Measurements from ENCODE around the gene TGFB3.
A peak's percentile ranks its signal among the peaks of the same experiment; 100 is the strongest.

The TGFB3 gene

GRCh38 chr14:76007379-76007778, 25.6 kb upstream of the TGFB3 start:
- no peak overlapping the region for H2AFZ ChIP-seq (ENCODE audit: low read length, unreplicated experiment)

DNA sequence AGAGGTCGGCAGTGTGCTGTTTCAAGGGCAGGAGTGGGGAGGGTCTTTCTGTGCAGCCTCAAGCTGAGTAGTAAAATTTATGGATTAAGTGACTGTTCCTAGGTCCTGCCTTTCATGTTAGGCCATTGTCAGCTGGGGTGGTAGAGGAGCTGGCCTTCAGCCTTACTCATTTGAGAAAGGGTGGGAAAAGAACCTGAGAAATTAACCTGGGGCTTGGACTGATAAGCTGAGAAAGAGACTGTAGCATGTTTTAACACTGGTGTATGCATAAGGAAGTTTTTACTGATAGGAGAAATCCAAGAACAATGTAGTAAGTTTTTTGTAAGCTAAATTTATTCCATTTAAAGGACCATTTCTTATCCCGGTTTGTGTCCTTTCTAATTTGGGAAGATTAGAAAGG, 24.5 kb upstream of the TGFB3 start:
- no peaks in the 10 kb centered on the region for H3K27me3 ChIP-seq (ENCODE audit: insufficient read depth, low read length)
- H3K27ac ChIP-seq (ENCODE audit: low read depth, low read length): no peak overlapping the region
- peaks cover 6% of the 10 kb centered on the region for H3K4me1 ChIP-seq (ENCODE audit: control insufficient read depth, insufficient read depth, low read length, unreplicated experiment)
- no peaks in the 10 kb centered on the region for H3K79me2 ChIP-seq (ENCODE audit: control insufficient read depth, insufficient read depth, low read length, unreplicated experiment)
- no peak overlapping the region for H3K4me3 ChIP-seq (ENCODE audit: low read depth, low read length)
- no peak overlapping the region for H2AFZ ChIP-seq (ENCODE audit: low read length, unreplicated experiment)
- peaks cover 22% of the 10 kb centered on the region for H3K36me3 ChIP-seq (ENCODE audit: insufficient read depth, low read length)

More at GRCh38 chr14:76007379-76007778, 25.6 kb upstream of the TGFB3 start:
- Histone ChIP-seq H3K79me2 (ENCODE audit: control insufficient read depth, insufficient read depth, low read length, unreplicated experiment) (no peaks in the 10 kb centered on the region), H3K36me3 (ENCODE audit: insufficient read depth, low read length) (peaks cover 17% of the 10 kb centered on the region), H3K27ac (ENCODE audit: low read depth, low read length) (no peak overlapping the region), H3K4me1 (ENCODE audit: control insufficient read depth, insufficient read depth, low read length, unreplicated experiment) (peaks cover 6% of the 10 kb centered on the region), H3K4me3 (ENCODE audit: low read depth, low read length) (no peak overlapping the region), H3K27me3 (ENCODE audit: insufficient read depth, low read length) (no peaks in the 10 kb centered on the region)

DNA sequence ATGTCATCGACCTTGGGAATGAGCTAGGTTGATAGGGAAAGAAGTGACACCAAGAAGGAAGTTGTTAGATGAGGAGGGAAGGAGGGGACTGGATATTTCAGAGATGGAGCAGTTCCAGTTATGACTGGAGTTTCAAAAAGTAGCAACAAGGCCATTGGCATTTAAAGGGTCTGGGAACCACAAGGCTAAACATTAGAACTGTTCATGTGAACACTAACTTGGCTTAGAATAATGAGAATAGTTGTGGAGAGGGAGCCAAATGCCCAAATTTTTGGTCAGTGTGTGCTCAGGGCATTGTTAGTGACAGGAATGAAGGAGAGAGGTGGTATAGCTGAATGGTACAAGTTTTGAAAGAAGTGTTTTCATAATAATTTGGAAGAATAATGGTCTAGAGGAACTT, 20.6 kb upstream of the TGFB3 start:
- no peaks in the 10 kb centered on the region for H3K4me1 ChIP-seq (ENCODE audit: control insufficient read depth, insufficient read depth, low read length, unreplicated experiment)
- H3K27ac ChIP-seq (ENCODE audit: low read depth, low read length): no peak overlapping the region

GRCh38 chr14:75999511-76000190, 17.9 kb upstream of the TGFB3 start:
- Histone ChIP-seq H3K79me2 (ENCODE audit: control insufficient read depth, insufficient read depth, low read length, unreplicated experiment) (no peaks in the 10 kb centered on the region), H3K36me3 (ENCODE audit: insufficient read depth, low read length) (peaks cover 39% of the 10 kb centered on the region), H3K27ac (ENCODE audit: low read depth, low read length) (no peak overlapping the region), H3K4me3 (ENCODE audit: low read depth, low read length) (no peak overlapping the region), H2AFZ (ENCODE audit: low read length, unreplicated experiment) (no peak overlapping the region), H3K27me3 (ENCODE audit: insufficient read depth, low read length) (no peaks in the 10 kb centered on the region), H3K4me1 (ENCODE audit: control insufficient read depth, insufficient read depth, low read length, unreplicated experiment) (peaks cover 13% of the 10 kb centered on the region)

More for the DNA sequence above, 20.6 kb upstream of the TGFB3 start:
- H3K36me3 ChIP-seq (ENCODE audit: insufficient read depth, low read length): peaks cover 43% of the 10 kb centered on the region
- no peak overlapping the region for H3K4me3 ChIP-seq (ENCODE audit: low read depth, low read length)
- H2AFZ ChIP-seq (ENCODE audit: low read length, unreplicated experiment): no peak overlapping the region
- H3K79me2 ChIP-seq (ENCODE audit: control insufficient read depth, insufficient read depth, low read length, unreplicated experiment): no peaks in the 10 kb centered on the region
- no peaks in the 10 kb centered on the region for H3K27me3 ChIP-seq (ENCODE audit: insufficient read depth, low read length)

GRCh38 chr14:75996488-75996887, 14.7 kb upstream of the TGFB3 start:
- peaks cover 13% of the 10 kb centered on the region for H3K4me1 ChIP-seq (ENCODE audit: control insufficient read depth, insufficient read depth, low read length, unreplicated experiment)
- no peak overlapping the region for H3K4me3 ChIP-seq (ENCODE audit: low read depth, low read length)
- no peaks in the 10 kb centered on the region for H3K27me3 ChIP-seq (ENCODE audit: insufficient read depth, low read length)
- H3K36me3 ChIP-seq (ENCODE audit: insufficient read depth, low read length): peaks cover 29% of the 10 kb centered on the region; the same call in 1 of the 2 replicates
- H3K27ac ChIP-seq (ENCODE audit: low read depth, low read length): no peak overlapping the region
- no peak overlapping the region for H2AFZ ChIP-seq (ENCODE audit: low read length, unreplicated experiment)
- H3K79me2 ChIP-seq (ENCODE audit: control insufficient read depth, insufficient read depth, low read length, unreplicated experiment): no peaks in the 10 kb centered on the region

GRCh38 chr14:75995372-75996041, 13.7 kb upstream of the TGFB3 start:
- peaks cover 19% of the 10 kb centered on the region; the same call in 1 of the 2 replicates for H3K36me3 ChIP-seq (ENCODE audit: insufficient read depth, low read length)

DNA sequence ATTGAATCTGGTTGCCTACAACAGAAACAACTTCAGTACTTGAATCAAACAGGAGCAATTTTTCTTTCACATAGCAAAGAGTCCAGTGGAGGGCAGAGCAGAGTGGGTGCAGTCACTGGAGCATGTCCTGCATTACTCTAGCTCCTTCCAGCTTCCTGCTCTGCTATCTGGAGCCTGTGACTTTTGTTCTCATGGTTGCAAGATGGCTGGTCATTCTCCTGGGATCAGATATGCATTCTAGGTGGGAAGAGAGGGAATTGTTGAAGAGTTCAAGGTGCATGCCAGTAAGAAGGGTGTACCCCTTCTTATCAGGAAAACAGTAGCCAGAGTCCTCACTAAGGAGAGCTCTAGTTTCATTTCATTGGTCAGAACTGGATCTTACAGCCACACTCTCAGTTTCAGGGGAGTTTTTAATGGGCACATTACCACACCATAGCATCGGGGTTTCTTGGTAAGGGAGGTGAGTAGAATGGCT, 11.8 kb upstream of the TGFB3 start:
- Histone ChIP-seq H3K4me3 (ENCODE audit: low read depth, low read length) (no peak overlapping the region), H3K36me3 (ENCODE audit: insufficient read depth, low read length) (peaks cover 13% of the 10 kb centered on the region; the same call in 1 of the 2 replicates), H3K27ac (ENCODE audit: low read depth, low read length) (no peak overlapping the region)

More at GRCh38 chr14:75995372-75996041, 13.7 kb upstream of the TGFB3 start:
- no peak overlapping the region for H3K27ac ChIP-seq (ENCODE audit: low read depth, low read length)
- no peaks in the 10 kb centered on the region for H3K79me2 ChIP-seq (ENCODE audit: control insufficient read depth, insufficient read depth, low read length, unreplicated experiment)
- no peaks in the 10 kb centered on the region for H3K27me3 ChIP-seq (ENCODE audit: insufficient read depth, low read length)
- no peak overlapping the region for H2AFZ ChIP-seq (ENCODE audit: low read length, unreplicated experiment)
- peaks cover 13% of the 10 kb centered on the region for H3K4me1 ChIP-seq (ENCODE audit: control insufficient read depth, insufficient read depth, low read length, unreplicated experiment)
- peak overlapping the region; percentile 34 for H3K4me3 ChIP-seq (ENCODE audit: low read depth, low read length)

DNA sequence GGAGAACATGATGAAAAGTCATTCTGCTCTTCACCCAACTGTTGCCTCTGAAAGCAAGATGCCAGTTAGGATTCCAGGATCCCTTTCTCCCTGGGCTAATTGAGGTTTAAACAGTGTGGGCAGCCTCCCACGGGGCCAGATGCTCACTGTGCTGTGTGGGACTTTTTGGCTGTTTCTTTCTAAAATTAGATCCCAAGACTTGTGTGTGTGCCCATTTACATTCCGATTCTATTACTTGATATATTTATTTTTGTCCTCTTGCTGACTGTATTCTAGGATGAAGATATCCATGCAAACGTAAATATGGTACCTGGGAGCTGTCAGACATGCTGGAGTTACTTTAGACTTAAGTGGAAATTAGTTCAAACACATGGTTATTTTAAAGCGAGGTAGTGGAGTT, 10.0 kb upstream of the TGFB3 start:
- Histone ChIP-seq H3K79me2 (ENCODE audit: control insufficient read depth, insufficient read depth, low read length, unreplicated experiment) (peaks cover under 1% of the 10 kb centered on the region), H3K36me3 (ENCODE audit: insufficient read depth, low read length) (peaks cover 6% of the 10 kb centered on the region; the same call in 1 of the 2 replicates), H2AFZ (ENCODE audit: low read length, unreplicated experiment) (no peak overlapping the region), H3K27ac (ENCODE audit: low read depth, low read length) (no peak overlapping the region), H3K4me1 (ENCODE audit: control insufficient read depth, insufficient read depth, low read length, unreplicated experiment) (peaks cover 31% of the 10 kb centered on the region), H3K27me3 (ENCODE audit: insufficient read depth, low read length) (no peaks in the 10 kb centered on the region), H3K4me3 (ENCODE audit: low read depth, low read length) (no peak overlapping the region)

More for the DNA sequence above, 11.8 kb upstream of the TGFB3 start:
- no peak overlapping the region for H2AFZ ChIP-seq (ENCODE audit: low read length, unreplicated experiment)
- H3K4me1 ChIP-seq (ENCODE audit: control insufficient read depth, insufficient read depth, low read length, unreplicated experiment): peaks cover 25% of the 10 kb centered on the region
- H3K27me3 ChIP-seq (ENCODE audit: insufficient read depth, low read length): no peaks in the 10 kb centered on the region
- no peaks in the 10 kb centered on the region for H3K79me2 ChIP-seq (ENCODE audit: control insufficient read depth, insufficient read depth, low read length, unreplicated experiment)

- Histone ChIP-seq H3K4me1 (ENCODE audit: control insufficient read depth, insufficient read depth, low read length, unreplicated experiment) (peaks cover 27% of the 10 kb centered on the region), H3K79me2 (ENCODE audit: control insufficient read depth, insufficient read depth, low read length, unreplicated experiment) (peaks cover 9% of the 10 kb centered on the region), H3K27me3 (ENCODE audit: insufficient read depth, low read length) (no peaks in the 10 kb centered on the region), H2AFZ (ENCODE audit: low read length, unreplicated experiment) (no peak overlapping the region), H3K27ac (ENCODE audit: low read depth, low read length) (no peak overlapping the region), H3K4me3 (ENCODE audit: low read depth, low read length) (no peak overlapping the region), H3K36me3 (ENCODE audit: insufficient read depth, low read length) (no peaks in the 10 kb centered on the region)
Observed at GRCh38 chr14:75990297-75990696, 8.5 kb upstream of the TGFB3 start.

DNA sequence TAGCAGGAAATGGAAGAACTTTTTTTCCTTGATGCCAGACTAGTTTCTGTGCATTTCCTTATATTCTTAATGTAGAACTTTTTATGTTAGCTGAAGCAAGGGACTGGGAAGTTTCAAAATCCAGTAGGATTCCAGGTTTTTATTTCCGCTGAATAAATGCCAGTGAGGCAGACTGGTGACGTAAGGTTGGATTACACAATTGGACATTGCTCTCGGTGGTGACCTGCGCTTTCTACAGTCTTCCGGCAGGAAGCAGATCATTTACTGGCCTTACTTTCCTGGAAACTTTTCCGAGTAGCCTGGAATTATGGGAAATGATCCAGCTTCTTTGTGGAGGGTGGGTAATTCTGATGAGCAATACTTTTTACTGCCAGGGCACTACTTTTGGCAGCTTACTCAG, 7.3 kb upstream of the TGFB3 start:
- H3K36me3 ChIP-seq (ENCODE audit: insufficient read depth, low read length): no peaks in the 10 kb centered on the region
- H3K27ac ChIP-seq (ENCODE audit: low read depth, low read length): peak overlapping the region; percentile 64
- no peak overlapping the region for H2AFZ ChIP-seq (ENCODE audit: low read length, unreplicated experiment)
- no peak overlapping the region for H3K4me3 ChIP-seq (ENCODE audit: low read depth, low read length)
- H3K27me3 ChIP-seq (ENCODE audit: insufficient read depth, low read length): no peaks in the 10 kb centered on the region
- H3K79me2 ChIP-seq (ENCODE audit: control insufficient read depth, insufficient read depth, low read length, unreplicated experiment): peaks cover 9% of the 10 kb centered on the region
- H3K4me1 ChIP-seq (ENCODE audit: control insufficient read depth, insufficient read depth, low read length, unreplicated experiment): peaks cover 22% of the 10 kb centered on the region
